ENCODE data around the gene ENTPD8. TPM values are rescaled to one million over a fixed set of nuclear protein-coding genes. Genes with fewer than 3 reads are reported as not detected.

The ENTPD8 gene
- total RNA-seq, 1 experiment from 2014 or later, result not detected

GRCh38 chr9:137462986-137463930, 22.1 kb upstream of the ENTPD8 start:
- no peak for DNase-seq (ENCODE audit: unreplicated experiment)
- Mint-ChIP-seq H3K4me1 (ENCODE audit: insufficient read depth, unreplicated experiment) (no peaks in the 10 kb centered on the region), H3K36me3 (ENCODE audit: insufficient read depth, unreplicated experiment) (no peaks in the 10 kb centered on the region), H3K4me3 (ENCODE audit: unreplicated experiment) (no peak overlapping the region), H3K27ac (ENCODE audit: low read depth, unreplicated experiment) (no peak overlapping the region), H3K9me3 (ENCODE audit: unreplicated experiment) (no peaks in the 10 kb centered on the region), H3K27me3 (ENCODE audit: insufficient read depth, unreplicated experiment) (peaks cover 12% of the 10 kb centered on the region)
- ChIA-PET POLR2A (interaction anchor here (1.2 kb wide), 1 partner anchor 17 kb away, joined by 3 read pairs; no protein-coding TSS in a partner anchor), CTCF (interaction anchor here (0.6 to 0.7 kb wide), 3 partner anchors 40 to 72 kb away, joined by 3 read pairs; no protein-coding TSS in a partner anchor)
- intact Hi-C loops (cut with micrococcal nuclease), result no loop called here
- TF ChIP-seq CTCF (IDR thresholded peaks at IDR 0.05; ENCODE audit: unreplicated experiment), result no peak
- no TSS peak for BruUV-seq (replicated peaks)

- no peak for DNase-seq (ENCODE audit: unreplicated experiment)
- Mint-ChIP-seq H3K4me3 (ENCODE audit: unreplicated experiment) (no peak overlapping the region), H3K36me3 (ENCODE audit: insufficient read depth, unreplicated experiment) (no peaks in the 10 kb centered on the region), H3K9me3 (ENCODE audit: unreplicated experiment) (no peaks in the 10 kb centered on the region), H3K27me3 (ENCODE audit: insufficient read depth, unreplicated experiment) (peaks cover 12% of the 10 kb centered on the region), H3K4me1 (ENCODE audit: insufficient read depth, unreplicated experiment) (no peaks in the 10 kb centered on the region), H3K27ac (ENCODE audit: low read depth, unreplicated experiment) (no peak overlapping the region)
- intact Hi-C loops (cut with micrococcal nuclease), result no loop called here
- TF ChIP-seq CTCF (IDR thresholded peaks at IDR 0.05; ENCODE audit: unreplicated experiment), result no peak
- BruUV-seq (replicated peaks), result no TSS peak
- ChIA-PET POLR2A (interaction anchor here (1.2 kb wide), 1 partner anchor 17 kb away, joined by 3 read pairs; no protein-coding TSS in a partner anchor), CTCF (interaction anchor here (0.6 to 0.7 kb wide), 3 partner anchors 39 to 72 kb away, joined by 3 read pairs; no protein-coding TSS in a partner anchor)
Observed at GRCh38 chr9:137462396-137462985, 21.3 kb upstream of the ENTPD8 start.

GRCh38 chr9:137461663-137462395, 20.7 kb upstream of the ENTPD8 start:
- no peak overlapping the region for H3K27ac Mint-ChIP-seq (ENCODE audit: low read depth, unreplicated experiment)
- H3K4me1 Mint-ChIP-seq (ENCODE audit: insufficient read depth, unreplicated experiment), result no peaks in the 10 kb centered on the region
- H3K4me3 Mint-ChIP-seq (ENCODE audit: unreplicated experiment), result no peak overlapping the region
- DNase-seq (ENCODE audit: unreplicated experiment), result no peak
- TF ChIP-seq CTCF (IDR thresholded peaks at IDR 0.05; ENCODE audit: unreplicated experiment), result no peak
- intact Hi-C loops (cut with micrococcal nuclease), result no loop called here
- ChIA-PET CTCF (no interaction called here), POLR2A (no interaction called here)
- peaks cover 12% of the 10 kb centered on the region for H3K27me3 Mint-ChIP-seq (ENCODE audit: insufficient read depth, unreplicated experiment)
- H3K9me3 Mint-ChIP-seq (ENCODE audit: unreplicated experiment), result no peaks in the 10 kb centered on the region
- no TSS peak for BruUV-seq (replicated peaks)
- no peaks in the 10 kb centered on the region for H3K36me3 Mint-ChIP-seq (ENCODE audit: insufficient read depth, unreplicated experiment)

- Mint-ChIP-seq H3K4me1 (ENCODE audit: insufficient read depth, unreplicated experiment) (peaks cover 2% of the 10 kb centered on the region), H3K9me3 (ENCODE audit: unreplicated experiment) (no peaks in the 10 kb centered on the region), H3K4me3 (ENCODE audit: unreplicated experiment) (no peak overlapping the region), H3K36me3 (ENCODE audit: insufficient read depth, unreplicated experiment) (no peaks in the 10 kb centered on the region), H3K27me3 (ENCODE audit: insufficient read depth, unreplicated experiment) (peaks cover 9% of the 10 kb centered on the region), H3K27ac (ENCODE audit: low read depth, unreplicated experiment) (no peak overlapping the region)
- BruUV-seq (replicated peaks), result no TSS peak
- CTCF ChIA-PET, result no interaction called here
- POLR2A ChIA-PET, result no interaction called here
- DNase-seq (ENCODE audit: unreplicated experiment), result no peak
- TF ChIP-seq CTCF (IDR thresholded peaks at IDR 0.05; ENCODE audit: unreplicated experiment), result no peak
- intact Hi-C loops (cut with micrococcal nuclease), result no loop called here
Observed at GRCh38 chr9:137461316-137461662, 20.1 kb upstream of the ENTPD8 start.

All from MCF 10A (cell line).